ENCODE measurements around the gene C19orf53. TPM values are rescaled to one million over a fixed set of nuclear protein-coding genes. Genes with fewer than 3 reads are reported as not detected.
A peak's percentile ranks its signal among the peaks of the same experiment; 100 is the strongest.
"Not testable (repeated sequence)": the region's sequence is repeated elsewhere in the genome, so short reads cannot be mapped to it uniquely, and the experiment has no call there.

Gene C19orf53
- total and polyA plus RNA-seq, 5 donors, result 91.3 to 233 (median 105) TPM

- DNase-seq (no peak), ATAC-seq (no peak)
- Histone ChIP-seq H3K4me1 (ENCODE audit: control insufficient read depth, insufficient read depth, low read length) (no peaks in the 10 kb centered on the region), H3K9me3 (ENCODE audit: control insufficient read depth, low read length) (no peaks in the 10 kb centered on the region), H3K27me3 (ENCODE audit: control insufficient read depth, insufficient read depth) (no peaks in the 10 kb centered on the region), H3K4me3 (ENCODE audit: low read length) (no peak overlapping the region), H3K27ac (ENCODE audit: low read length) (no peak overlapping the region)
- intact Hi-C loops (cut with DNase I), result no loop called here
Measured at GRCh38 chr19:13744174-13744573, 30.1 kb upstream of the C19orf53 start.

GRCh38 chr19:13747098-13747453 is 27.2 kb upstream of the C19orf53 start:
- H3K27ac ChIP-seq (ENCODE audit: low read length), result peak overlapping the region; percentile 21
- H3K4me3 ChIP-seq (ENCODE audit: low read length), result no peak overlapping the region
- no peaks in the 10 kb centered on the region for H3K9me3 ChIP-seq (ENCODE audit: control insufficient read depth, low read length)
- H3K4me1 ChIP-seq (ENCODE audit: control insufficient read depth, insufficient read depth, low read length), result no peaks in the 10 kb centered on the region
- intact Hi-C loops (cut with DNase I), result no loop called here
- DNase-seq (no peak), ATAC-seq (no peak)
- H3K27me3 ChIP-seq (ENCODE audit: control insufficient read depth, insufficient read depth), result no peaks in the 10 kb centered on the region
- WGBS, result 87% methylated on average over 8 of the region's 8 CpGs

GRCh38 chr19:13748169-13748828 is 26.0 kb upstream of the C19orf53 start:
- intact Hi-C loops (cut with DNase I), result no loop called here
- peak in 1 of 2 donors; percentile 18 for ATAC-seq
- DNase-seq, result peak in 2 of 3 donors; percentile 36 to 47
- Histone ChIP-seq H3K4me3 (ENCODE audit: low read length) (peak overlapping the region; percentile 83), H3K27ac (ENCODE audit: low read length) (peak overlapping the region; percentile 74), H3K27me3 (ENCODE audit: control insufficient read depth, insufficient read depth) (no peaks in the 10 kb centered on the region), H3K4me1 (ENCODE audit: control insufficient read depth, insufficient read depth, low read length) (no peaks in the 10 kb centered on the region), H3K9me3 (ENCODE audit: control insufficient read depth, low read length) (no peaks in the 10 kb centered on the region)
- under 1% methylated on average over 25 of the region's 25 CpGs for WGBS

GRCh38 chr19:13751436-13751835 is 22.8 kb upstream of the C19orf53 start:
- DNase-seq (peak in 1 of 3 donors; percentile 47), ATAC-seq (no peak)
- Histone ChIP-seq H3K4me1 (ENCODE audit: control insufficient read depth, insufficient read depth, low read length) (no peaks in the 10 kb centered on the region), H3K27me3 (ENCODE audit: control insufficient read depth, insufficient read depth) (no peaks in the 10 kb centered on the region), H3K27ac (ENCODE audit: low read length) (no peak overlapping the region), H3K4me3 (ENCODE audit: low read length) (no peak overlapping the region), H3K9me3 (ENCODE audit: control insufficient read depth, low read length) (no peaks in the 10 kb centered on the region)
- WGBS, result 87% methylated on average over 16 of the region's 16 CpGs
- intact Hi-C loops (cut with DNase I), result no loop called here

- H3K4me3 ChIP-seq (ENCODE audit: low read length); H3K27ac ChIP-seq (ENCODE audit: low read length); intact Hi-C loops (cut with DNase I); DNase-seq; ATAC-seq; H3K9me3 ChIP-seq (ENCODE audit: control insufficient read depth, low read length); H3K27me3 ChIP-seq (ENCODE audit: control insufficient read depth, insufficient read depth); H3K4me1 ChIP-seq (ENCODE audit: control insufficient read depth, insufficient read depth, low read length): not testable (repeated sequence)
- 89% methylated on average over 7 of the region's 7 CpGs for WGBS
Measured at GRCh38 chr19:13753622-13754021, 20.6 kb upstream of the C19orf53 start.

GRCh38 chr19:13756210-13756609 is 18.0 kb upstream of the C19orf53 start:
- Histone ChIP-seq H3K4me1 (ENCODE audit: control insufficient read depth, insufficient read depth, low read length) (no peaks in the 10 kb centered on the region), H3K27ac (ENCODE audit: low read length) (no peak overlapping the region), H3K4me3 (ENCODE audit: low read length) (no peak overlapping the region), H3K9me3 (ENCODE audit: control insufficient read depth, low read length) (no peaks in the 10 kb centered on the region), H3K27me3 (ENCODE audit: control insufficient read depth, insufficient read depth) (no peaks in the 10 kb centered on the region)
- intact Hi-C loops (cut with DNase I), result no loop called here
- DNase-seq (peak in 1 of 3 donors; percentile 33), ATAC-seq (no peak)
- 97% methylated on average over 9 of the region's 9 CpGs for WGBS

- no peak overlapping the region for H3K27ac ChIP-seq (ENCODE audit: low read length)
- intact Hi-C loops (cut with DNase I), result no loop called here
- H3K4me1 ChIP-seq (ENCODE audit: control insufficient read depth, insufficient read depth, low read length), result no peaks in the 10 kb centered on the region
Measured at GRCh38 chr19:13757805-13758772, 16.2 kb upstream of the C19orf53 start.

GRCh38 chr19:13758795-13759194 is 15.5 kb upstream of the C19orf53 start:
- H3K4me1 ChIP-seq (ENCODE audit: control insufficient read depth, insufficient read depth, low read length), result no peaks in the 10 kb centered on the region
- no peaks in the 10 kb centered on the region for H3K9me3 ChIP-seq (ENCODE audit: control insufficient read depth, low read length)
- H3K27me3 ChIP-seq (ENCODE audit: control insufficient read depth, insufficient read depth), result no peaks in the 10 kb centered on the region
- WGBS, result 95% methylated on average over 24 of the region's 24 CpGs
- intact Hi-C loops (cut with DNase I), result no loop called here
- no peak overlapping the region for H3K4me3 ChIP-seq (ENCODE audit: low read length)
- DNase-seq (peak in 1 of 3 donors; percentile 48), ATAC-seq (no peak)
- H3K27ac ChIP-seq (ENCODE audit: low read length), result no peak overlapping the region

More at GRCh38 chr19:13757805-13758772, 16.2 kb upstream of the C19orf53 start:
- no peaks in the 10 kb centered on the region for H3K9me3 ChIP-seq (ENCODE audit: control insufficient read depth, low read length)
- no peaks in the 10 kb centered on the region for H3K27me3 ChIP-seq (ENCODE audit: control insufficient read depth, insufficient read depth)
- H3K4me3 ChIP-seq (ENCODE audit: low read length), result no peak overlapping the region
- ATAC-seq (no peak), DNase-seq (no peak)
- 84% methylated on average over 15 of the region's 15 CpGs for WGBS

GRCh38 chr19:13761423-13761822 is 12.8 kb upstream of the C19orf53 start:
- intact Hi-C loops (cut with DNase I), result no loop called here
- H3K27me3 ChIP-seq (ENCODE audit: control insufficient read depth, insufficient read depth), result no peaks in the 10 kb centered on the region
- no peaks in the 10 kb centered on the region for H3K4me1 ChIP-seq (ENCODE audit: control insufficient read depth, insufficient read depth, low read length)
- H3K9me3 ChIP-seq (ENCODE audit: control insufficient read depth, low read length), result no peaks in the 10 kb centered on the region
- WGBS, result 85% methylated on average over 8 of the region's 8 CpGs
- H3K27ac ChIP-seq (ENCODE audit: low read length), result no peak overlapping the region
- H3K4me3 ChIP-seq (ENCODE audit: low read length), result no peak overlapping the region
- DNase-seq (no peak), ATAC-seq (no peak)

GRCh38 chr19:13762635-13763235 is 11.5 kb upstream of the C19orf53 start:
- H3K4me3 ChIP-seq (ENCODE audit: low read length), result no peak overlapping the region
- no peaks in the 10 kb centered on the region for H3K4me1 ChIP-seq (ENCODE audit: control insufficient read depth, insufficient read depth, low read length)
- no peaks in the 10 kb centered on the region for H3K27me3 ChIP-seq (ENCODE audit: control insufficient read depth, insufficient read depth)
- H3K9me3 ChIP-seq (ENCODE audit: control insufficient read depth, low read length), result no peaks in the 10 kb centered on the region
- WGBS, result 86% methylated on average over 42 of the region's 42 CpGs
- no peak overlapping the region for H3K27ac ChIP-seq (ENCODE audit: low read length)
- intact Hi-C loops (cut with DNase I), result no loop called here
- ATAC-seq, result no peak
- DNase-seq, result no peak

- H3K4me3 ChIP-seq (ENCODE audit: low read length), result no peak overlapping the region
- H3K9me3 ChIP-seq (ENCODE audit: control insufficient read depth, low read length), result no peaks in the 10 kb centered on the region
- no peak for DNase-seq
- no peaks in the 10 kb centered on the region for H3K27me3 ChIP-seq (ENCODE audit: control insufficient read depth, insufficient read depth)
- H3K4me1 ChIP-seq (ENCODE audit: control insufficient read depth, insufficient read depth, low read length), result no peaks in the 10 kb centered on the region
- WGBS, result 93% methylated on average over 3 of the region's 3 CpGs
- ATAC-seq, result no peak
- no peak overlapping the region for H3K27ac ChIP-seq (ENCODE audit: low read length)
- intact Hi-C loops (cut with DNase I), result no loop called here
Measured at GRCh38 chr19:13763265-13763664, 11.0 kb upstream of the C19orf53 start.

All from right cardiac atrium (tissue), 5 donors.